HEK293 (cell line): ENCODE data around the gene LNX1.

Experiments
- PRDM1 ChIP-seq: fragments of 450-650 bp; formaldehyde crosslinking; IDR thresholded peaks from 2 replicates; pipeline ENCODE4; 2016; ENCODE audit warnings: missing biosample characterization, missing genetic modification characterization
- YY1 ChIP-seq: fragments of 450-650 bp; formaldehyde crosslinking; IDR thresholded peaks from 2 replicates; pipeline ENCODE4 v1.5.1; 2018; ENCODE audit warnings: missing biosample characterization, missing genetic modification characterization
- ZIC2 ChIP-seq: fragments of 450-650 bp; formaldehyde crosslinking; IDR thresholded peaks from 2 replicates; pipeline ENCODE4 v1.5.1; 2016; ENCODE audit warnings: missing biosample characterization, missing genetic modification characterization
- ZNF138 ChIP-seq: fragments of 450-650 bp; formaldehyde crosslinking; IDR thresholded peaks from 2 replicates; pipeline ENCODE4 v1.5.1; 2016; ENCODE audit warnings: missing biosample characterization, missing genetic modification characterization, borderline replicate concordance
- ZNF202 ChIP-seq: fragments of 450-650 bp; formaldehyde crosslinking; IDR thresholded peaks from 2 replicates; pipeline ENCODE4 v1.5.1; 2016; ENCODE audit warnings: missing biosample characterization, missing genetic modification characterization, borderline replicate concordance
- ZNF214 ChIP-seq: fragments of 450-650 bp; formaldehyde crosslinking; IDR thresholded peaks from 2 replicates; pipeline ENCODE4 v1.5.1; 2017; ENCODE audit warnings: missing biosample characterization, mild to moderate bottlenecking, missing genetic modification characterization, borderline replicate concordance
- ZNF23 ChIP-seq: fragments of 450-650 bp; formaldehyde crosslinking; IDR thresholded peaks from 2 replicates; pipeline ENCODE4 v1.5.1; 2016; ENCODE audit warnings: missing biosample characterization, missing genetic modification characterization, borderline replicate concordance
- ZNF335 ChIP-seq: fragments of 450-650 bp; formaldehyde crosslinking; conservative IDR thresholded peaks from 2 replicates; pipeline ENCODE4 v1.5.1; 2016; ENCODE audit warnings: missing biosample characterization, missing genetic modification characterization
- ZNF529 ChIP-seq: fragments of 450-650 bp; formaldehyde crosslinking; IDR thresholded peaks from 2 replicates; pipeline ENCODE4 v1.5.1; 2017; ENCODE audit warnings: missing genetic modification characterization, missing biosample characterization; ENCODE audit not compliant: insufficient replicate concordance
- TF ChIP-seq, protein P1 (sequence below): fragments of 450-650 bp; formaldehyde crosslinking; IDR thresholded peaks from 2 replicates; pipeline ENCODE4 v1.5.1; 2016; ENCODE audit warnings: missing biosample characterization, missing genetic modification characterization
- TF ChIP-seq, protein P2 (sequence below): fragments of 450-650 bp; IDR thresholded peaks from 2 replicates; pipeline ENCODE4 v1.5.1; 2018; ENCODE audit warnings: missing biosample characterization, mild to moderate bottlenecking, missing genetic modification characterization
- TF ChIP-seq, protein P3 (sequence below): fragments of 450-650 bp; IDR thresholded peaks from 2 replicates; pipeline ENCODE4 v1.5.1; 2018; ENCODE audit warnings: missing biosample characterization, missing genetic modification characterization
- TF ChIP-seq, protein P4 (sequence below): fragments of 450-650 bp; formaldehyde crosslinking; IDR thresholded peaks from 2 replicates; pipeline ENCODE4 v1.5.1; 2017; ENCODE audit warnings: missing biosample characterization, missing genetic modification characterization
- TF ChIP-seq, protein P5 (sequence below): fragments of 450-650 bp; formaldehyde crosslinking; conservative IDR thresholded peaks from 2 replicates; pipeline ENCODE4 v1.5.1; 2016; ENCODE audit warnings: low read depth, missing biosample characterization, missing genetic modification characterization
- TF ChIP-seq, protein P6 (sequence below): fragments of 450-650 bp; formaldehyde crosslinking; IDR thresholded peaks from 2 replicates; pipeline ENCODE4 v1.5.1; 2016; ENCODE audit warnings: missing biosample characterization, missing genetic modification characterization
- TF ChIP-seq, protein P7 (sequence below): fragments of 450-650 bp; formaldehyde crosslinking; IDR thresholded peaks from 2 replicates; pipeline ENCODE4 v1.5.1; 2016; ENCODE audit warnings: missing biosample characterization, missing genetic modification characterization

LNX1 gene

DNA sequence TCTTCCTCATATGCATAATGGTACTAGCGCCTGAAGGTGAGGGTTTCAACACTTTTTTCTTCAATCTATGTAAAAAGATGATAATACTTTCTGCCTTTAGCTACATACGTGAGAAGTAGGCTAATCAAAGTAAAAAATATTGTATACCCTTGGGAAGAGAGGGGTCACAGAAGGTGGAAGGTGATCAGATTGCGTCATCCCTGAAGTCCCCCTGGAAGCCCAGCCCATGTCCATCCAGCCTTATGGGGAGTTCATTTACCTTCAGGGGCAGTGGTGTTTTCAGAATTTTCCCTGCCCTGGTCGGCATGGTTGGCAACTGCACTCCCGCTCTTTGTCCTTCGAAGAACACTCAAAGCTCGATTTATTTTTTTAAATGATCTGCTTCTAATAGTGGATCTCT is 84.2 kb downstream of the LNX1 start (continued):
- TF ChIP-seq, protein P1, sequence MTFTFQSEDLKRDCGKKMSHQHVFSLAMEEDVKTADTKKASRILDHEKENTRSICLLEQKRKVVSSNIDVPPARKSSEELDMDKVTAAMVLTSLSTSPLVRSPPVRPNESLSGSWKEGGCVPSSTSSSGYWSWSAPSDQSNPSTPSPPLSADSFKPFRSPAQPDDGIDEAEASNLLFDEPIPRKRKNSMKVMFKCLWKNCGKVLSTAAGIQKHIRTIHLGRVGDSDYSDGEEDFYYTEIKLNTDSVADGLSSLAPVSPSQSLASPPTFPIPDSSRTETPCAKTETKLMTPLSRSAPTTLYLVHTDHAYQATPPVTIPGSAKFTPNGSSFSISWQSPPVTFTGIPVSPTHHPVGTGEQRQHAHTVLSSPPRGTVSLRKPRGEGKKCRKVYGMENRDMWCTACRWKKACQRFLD (tag by site-specific recombination) = no peak
- TF ChIP-seq ZNF529 (tag by site-specific recombination) (no peak), ZNF23 (tag by site-specific recombination) (no peak), YY1 (tag by site-specific recombination) (no peak), ZIC2 (no peak), ZNF335 (no peak), ZNF138 (no peak), PRDM1 (tag by site-specific recombination) (no peak), ZNF214 (tag by site-specific recombination) (no peak), ZNF202 (tag by site-specific recombination) (no peak)
- TF ChIP-seq, protein P2, sequence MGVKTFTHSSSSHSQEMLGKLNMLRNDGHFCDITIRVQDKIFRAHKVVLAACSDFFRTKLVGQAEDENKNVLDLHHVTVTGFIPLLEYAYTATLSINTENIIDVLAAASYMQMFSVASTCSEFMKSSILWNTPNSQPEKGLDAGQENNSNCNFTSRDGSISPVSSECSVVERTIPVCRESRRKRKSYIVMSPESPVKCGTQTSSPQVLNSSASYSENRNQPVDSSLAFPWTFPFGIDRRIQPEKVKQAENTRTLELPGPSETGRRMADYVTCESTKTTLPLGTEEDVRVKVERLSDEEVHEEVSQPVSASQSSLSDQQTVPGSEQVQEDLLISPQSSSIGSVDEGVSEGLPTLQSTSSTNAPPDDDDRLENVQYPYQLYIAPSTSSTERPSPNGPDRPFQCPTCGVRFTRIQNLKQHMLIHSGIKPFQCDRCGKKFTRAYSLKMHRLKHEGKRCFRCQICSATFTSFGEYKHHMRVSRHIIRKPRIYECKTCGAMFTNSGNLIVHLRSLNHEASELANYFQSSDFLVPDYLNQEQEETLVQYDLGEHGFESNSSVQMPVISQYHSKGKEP = no peak
- TF ChIP-seq, protein P3, sequence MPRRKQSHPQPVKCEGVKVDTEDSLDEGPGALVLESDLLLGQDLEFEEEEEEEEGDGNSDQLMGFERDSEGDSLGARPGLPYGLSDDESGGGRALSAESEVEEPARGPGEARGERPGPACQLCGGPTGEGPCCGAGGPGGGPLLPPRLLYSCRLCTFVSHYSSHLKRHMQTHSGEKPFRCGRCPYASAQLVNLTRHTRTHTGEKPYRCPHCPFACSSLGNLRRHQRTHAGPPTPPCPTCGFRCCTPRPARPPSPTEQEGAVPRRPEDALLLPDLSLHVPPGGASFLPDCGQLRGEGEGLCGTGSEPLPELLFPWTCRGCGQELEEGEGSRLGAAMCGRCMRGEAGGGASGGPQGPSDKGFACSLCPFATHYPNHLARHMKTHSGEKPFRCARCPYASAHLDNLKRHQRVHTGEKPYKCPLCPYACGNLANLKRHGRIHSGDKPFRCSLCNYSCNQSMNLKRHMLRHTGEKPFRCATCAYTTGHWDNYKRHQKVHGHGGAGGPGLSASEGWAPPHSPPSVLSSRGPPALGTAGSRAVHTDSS (tag by site-specific recombination) = no peak
- TF ChIP-seq, protein P4, sequence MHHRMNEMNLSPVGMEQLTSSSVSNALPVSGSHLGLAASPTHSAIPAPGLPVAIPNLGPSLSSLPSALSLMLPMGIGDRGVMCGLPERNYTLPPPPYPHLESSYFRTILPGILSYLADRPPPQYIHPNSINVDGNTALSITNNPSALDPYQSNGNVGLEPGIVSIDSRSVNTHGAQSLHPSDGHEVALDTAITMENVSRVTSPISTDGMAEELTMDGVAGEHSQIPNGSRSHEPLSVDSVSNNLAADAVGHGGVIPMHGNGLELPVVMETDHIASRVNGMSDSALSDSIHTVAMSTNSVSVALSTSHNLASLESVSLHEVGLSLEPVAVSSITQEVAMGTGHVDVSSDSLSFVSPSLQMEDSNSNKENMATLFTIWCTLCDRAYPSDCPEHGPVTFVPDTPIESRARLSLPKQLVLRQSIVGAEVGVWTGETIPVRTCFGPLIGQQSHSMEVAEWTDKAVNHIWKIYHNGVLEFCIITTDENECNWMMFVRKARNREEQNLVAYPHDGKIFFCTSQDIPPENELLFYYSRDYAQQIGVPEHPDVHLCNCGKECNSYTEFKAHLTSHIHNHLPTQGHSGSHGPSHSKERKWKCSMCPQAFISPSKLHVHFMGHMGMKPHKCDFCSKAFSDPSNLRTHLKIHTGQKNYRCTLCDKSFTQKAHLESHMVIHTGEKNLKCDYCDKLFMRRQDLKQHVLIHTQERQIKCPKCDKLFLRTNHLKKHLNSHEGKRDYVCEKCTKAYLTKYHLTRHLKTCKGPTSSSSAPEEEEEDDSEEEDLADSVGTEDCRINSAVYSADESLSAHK (tag by site-specific recombination) = no peak
- TF ChIP-seq, protein P5, sequence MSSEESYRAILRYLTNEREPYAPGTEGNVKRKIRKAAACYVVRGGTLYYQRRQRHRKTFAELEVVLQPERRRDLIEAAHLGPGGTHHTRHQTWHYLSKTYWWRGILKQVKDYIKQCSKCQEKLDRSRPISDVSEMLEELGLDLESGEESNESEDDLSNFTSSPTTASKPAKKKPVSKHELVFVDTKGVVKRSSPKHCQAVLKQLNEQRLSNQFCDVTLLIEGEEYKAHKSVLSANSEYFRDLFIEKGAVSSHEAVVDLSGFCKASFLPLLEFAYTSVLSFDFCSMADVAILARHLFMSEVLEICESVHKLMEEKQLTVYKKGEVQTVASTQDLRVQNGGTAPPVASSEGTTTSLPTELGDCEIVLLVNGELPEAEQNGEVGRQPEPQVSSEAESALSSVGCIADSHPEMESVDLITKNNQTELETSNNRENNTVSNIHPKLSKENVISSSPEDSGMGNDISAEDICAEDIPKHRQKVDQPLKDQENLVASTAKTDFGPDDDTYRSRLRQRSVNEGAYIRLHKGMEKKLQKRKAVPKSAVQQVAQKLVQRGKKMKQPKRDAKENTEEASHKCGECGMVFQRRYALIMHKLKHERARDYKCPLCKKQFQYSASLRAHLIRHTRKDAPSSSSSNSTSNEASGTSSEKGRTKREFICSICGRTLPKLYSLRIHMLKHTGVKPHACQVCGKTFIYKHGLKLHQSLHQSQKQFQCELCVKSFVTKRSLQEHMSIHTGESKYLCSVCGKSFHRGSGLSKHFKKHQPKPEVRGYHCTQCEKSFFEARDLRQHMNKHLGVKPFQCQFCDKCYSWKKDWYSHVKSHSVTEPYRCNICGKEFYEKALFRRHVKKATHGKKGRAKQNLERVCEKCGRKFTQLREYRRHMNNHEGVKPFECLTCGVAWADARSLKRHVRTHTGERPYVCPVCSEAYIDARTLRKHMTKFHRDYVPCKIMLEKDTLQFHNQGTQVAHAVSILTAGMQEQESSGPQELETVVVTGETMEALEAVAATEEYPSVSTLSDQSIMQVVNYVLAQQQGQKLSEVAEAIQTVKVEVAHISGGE (tag by site-specific recombination) = no peak
- TF ChIP-seq, protein P6, sequence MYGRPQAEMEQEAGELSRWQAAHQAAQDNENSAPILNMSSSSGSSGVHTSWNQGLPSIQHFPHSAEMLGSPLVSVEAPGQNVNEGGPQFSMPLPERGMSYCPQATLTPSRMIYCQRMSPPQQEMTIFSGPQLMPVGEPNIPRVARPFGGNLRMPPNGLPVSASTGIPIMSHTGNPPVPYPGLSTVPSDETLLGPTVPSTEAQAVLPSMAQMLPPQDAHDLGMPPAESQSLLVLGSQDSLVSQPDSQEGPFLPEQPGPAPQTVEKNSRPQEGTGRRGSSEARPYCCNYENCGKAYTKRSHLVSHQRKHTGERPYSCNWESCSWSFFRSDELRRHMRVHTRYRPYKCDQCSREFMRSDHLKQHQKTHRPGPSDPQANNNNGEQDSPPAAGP (tag by site-specific recombination) = no peak
- TF ChIP-seq, protein P7, sequence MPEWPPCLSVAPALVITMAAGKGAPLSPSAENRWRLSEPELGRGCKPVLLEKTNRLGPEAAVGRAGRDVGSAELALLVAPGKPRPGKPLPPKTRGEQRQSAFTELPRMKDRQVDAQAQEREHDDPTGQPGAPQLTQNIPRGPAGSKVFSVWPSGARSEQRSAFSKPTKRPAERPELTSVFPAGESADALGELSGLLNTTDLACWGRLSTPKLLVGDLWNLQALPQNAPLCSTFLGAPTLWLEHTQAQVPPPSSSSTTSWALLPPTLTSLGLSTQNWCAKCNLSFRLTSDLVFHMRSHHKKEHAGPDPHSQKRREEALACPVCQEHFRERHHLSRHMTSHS (tag by site-specific recombination) = no peak
